ENCODE results near the gene PLCB3. TPM values are rescaled to one million over a fixed set of nuclear protein-coding genes. Genes with fewer than 3 reads are reported as not detected.

PLCB3 gene
- total RNA-seq, 1 donor from 2014 or later, result 34.9 TPM

GRCh38 chr11:64288353-64288750, 37.0 kb downstream of the PLCB3 start:
- H3K27me3 Mint-ChIP-seq (ENCODE audit: low read depth), result peaks cover 36% of the 10 kb centered on the region
- H3K36me3 Mint-ChIP-seq, result peaks cover 8% of the 10 kb centered on the region
- DNase-seq (ENCODE audit: low spot score in 2 of 2, unreplicated experiment in 2 of 2), result no peak
- H3K4me1 Mint-ChIP-seq, result peaks cover 18% of the 10 kb centered on the region
- TF ChIP-seq CTCF (IDR thresholded peaks at IDR 0.05; ENCODE audit: unreplicated experiment), result no peak
- H3K9me3 Mint-ChIP-seq, result no peaks in the 10 kb centered on the region
- H3K27ac Mint-ChIP-seq, result no peak overlapping the region
- no peak overlapping the region for H3K4me3 Mint-ChIP-seq

GRCh38 chr11:64289002-64289564, 37.8 kb downstream of the PLCB3 start:
- Mint-ChIP-seq H3K27me3 (ENCODE audit: low read depth) (peaks cover 43% of the 10 kb centered on the region), H3K36me3 (peaks cover 8% of the 10 kb centered on the region), H3K9me3 (no peaks in the 10 kb centered on the region), H3K4me1 (peaks cover 18% of the 10 kb centered on the region), H3K4me3 (no peak overlapping the region), H3K27ac (no peak overlapping the region)
- no peak for DNase-seq (ENCODE audit: low spot score in 2 of 2, unreplicated experiment in 2 of 2)
- no peak for TF ChIP-seq CTCF (IDR thresholded peaks at IDR 0.05; ENCODE audit: unreplicated experiment)

DNA sequence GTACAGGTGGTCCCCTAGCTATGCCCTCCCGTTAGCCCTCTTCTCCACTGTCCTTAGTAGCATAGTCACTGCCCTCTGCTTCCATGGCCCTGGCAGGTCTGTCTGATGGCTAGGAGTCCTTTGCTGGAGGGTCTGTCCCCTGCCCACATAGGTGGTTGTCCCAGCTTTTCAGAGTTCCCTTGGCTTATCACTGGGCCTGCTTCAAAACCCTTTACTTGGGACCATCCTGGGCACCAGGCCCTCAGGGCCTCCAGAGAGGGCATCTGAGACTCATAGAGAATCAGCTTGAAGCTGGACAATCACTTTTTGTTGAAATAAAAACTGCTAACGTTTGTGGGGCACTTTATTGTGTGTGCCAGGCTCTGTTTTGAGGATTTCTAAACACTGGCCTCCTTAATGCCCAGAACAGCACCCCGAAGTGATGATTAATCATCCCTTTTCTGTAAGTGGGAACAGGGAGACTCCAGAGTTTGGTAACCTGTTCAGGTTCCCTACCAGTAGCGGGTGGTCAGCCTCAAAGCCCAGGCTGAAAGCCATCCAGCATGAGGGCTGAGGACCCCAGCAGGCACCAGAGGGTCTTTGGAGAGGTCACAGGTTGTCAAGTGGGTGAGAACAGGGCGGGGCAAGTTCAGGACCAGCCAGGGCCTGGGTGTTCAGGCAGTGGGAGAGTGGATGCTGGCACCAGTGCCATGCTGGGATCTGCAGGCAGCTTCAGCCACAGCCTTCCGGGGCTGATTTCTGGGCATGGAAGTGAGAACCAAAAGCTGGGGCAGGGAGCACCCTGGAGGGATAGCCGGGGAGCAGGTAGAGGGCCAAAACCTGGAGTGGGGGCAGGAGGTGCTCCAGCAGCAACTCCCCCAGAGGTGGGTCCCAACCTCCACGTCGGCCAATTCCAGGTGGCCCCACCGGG, 39.3 kb downstream of the PLCB3 start:
- H3K36me3 Mint-ChIP-seq, result peaks cover 8% of the 10 kb centered on the region
- no peaks in the 10 kb centered on the region for H3K9me3 Mint-ChIP-seq
- TF ChIP-seq CTCF (IDR thresholded peaks at IDR 0.05; ENCODE audit: unreplicated experiment), result no peak
- DNase-seq (ENCODE audit: low spot score in 2 of 2, unreplicated experiment in 2 of 2), result no peak
- H3K27ac Mint-ChIP-seq, result no peak overlapping the region
- H3K27me3 Mint-ChIP-seq (ENCODE audit: low read depth), result peaks cover 58% of the 10 kb centered on the region
- peaks cover 18% of the 10 kb centered on the region for H3K4me1 Mint-ChIP-seq
- peak overlapping the region; percentile 70 for H3K4me3 Mint-ChIP-seq

- Mint-ChIP-seq H3K9me3 (no peaks in the 10 kb centered on the region), H3K27me3 (ENCODE audit: low read depth) (peaks cover 65% of the 10 kb centered on the region), H3K36me3 (peaks cover 8% of the 10 kb centered on the region), H3K27ac (no peak within 1 kb of the TSS), H3K4me1 (peaks cover 15% of the 10 kb centered on the region), H3K4me3 (peak within 1 kb of the TSS; percentile 70)
- DNase-seq (ENCODE audit: low spot score in 2 of 2, unreplicated experiment in 2 of 2), result no peak
- TF ChIP-seq CTCF (IDR thresholded peaks at IDR 0.05; ENCODE audit: unreplicated experiment), result no peak
These were observed 40.0 kb downstream of the PLCB3 start, which contains the start of gene KCNK4 for GRCh38 chr11:64291262-64291751. TSS of gene KCNK4 (plus strand) at chr11:64291302. CDS start at chr11:64293019, 1,717 bp downstream.

DNA sequence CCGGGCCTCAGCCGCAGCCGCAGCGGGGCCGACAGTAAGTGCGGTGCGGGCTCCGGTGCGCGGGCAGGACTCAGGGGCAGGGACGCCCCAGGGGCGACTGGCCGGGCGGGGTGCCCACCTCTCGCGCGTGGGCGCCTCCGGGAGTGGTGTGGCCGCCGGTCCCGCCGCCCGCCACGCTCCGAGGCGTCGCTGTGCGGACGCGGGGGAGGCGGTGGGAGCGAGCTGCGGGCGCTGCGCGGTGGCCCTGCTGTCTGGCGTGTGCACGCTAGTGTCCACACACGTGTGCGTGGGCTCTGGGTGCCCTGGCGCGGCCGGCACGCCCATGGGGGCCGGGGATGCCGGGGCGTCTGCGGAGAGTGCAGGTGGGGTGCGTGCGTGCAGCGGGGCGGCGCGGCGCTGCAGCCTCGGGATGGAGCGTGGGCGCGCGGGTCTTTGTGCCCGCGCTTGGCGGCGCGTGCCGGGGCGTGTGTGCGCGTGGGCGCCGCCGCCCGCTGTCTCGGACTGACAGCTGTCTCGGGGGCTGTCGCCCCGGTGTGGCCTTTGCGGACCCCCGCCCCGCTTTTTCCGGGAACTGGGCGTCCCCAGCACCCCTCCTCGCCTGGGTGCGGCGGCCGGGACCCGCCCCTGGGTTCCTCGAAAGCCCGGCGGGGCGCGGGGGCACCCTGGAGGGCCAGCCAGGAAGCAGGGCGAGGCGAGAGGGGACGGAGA, 40.6 kb downstream of the PLCB3 start:
- Mint-ChIP-seq H3K27me3 (ENCODE audit: low read depth) (peaks cover 71% of the 10 kb centered on the region), H3K4me3 (peak overlapping the region; percentile 42), H3K9me3 (no peaks in the 10 kb centered on the region), H3K36me3 (peaks cover 8% of the 10 kb centered on the region), H3K27ac (no peak overlapping the region), H3K4me1 (peaks cover 9% of the 10 kb centered on the region)
- no peak for DNase-seq (ENCODE audit: low spot score in 2 of 2, unreplicated experiment in 2 of 2)
- TF ChIP-seq CTCF (IDR thresholded peaks at IDR 0.05; ENCODE audit: unreplicated experiment), result no peak
